Endodermal cell (in vitro differentiated cells): ENCODE measurements around the gene ANKRD12. TPM values are rescaled to one million over a fixed set of nuclear protein-coding genes. Genes with fewer than 3 reads are reported as not detected.

Source experiments
- DNase-seq: peaks from one replicate; pipeline ENCODE4 v3.0.0-alpha.2; 2017
- H3K27ac ChIP-seq: 2 replicates; pipeline ENCODE4 v1.5.1; 2013; ENCODE audit warnings: mild to moderate bottlenecking, low read depth, low read length, moderate library complexity
- H3K27me3 ChIP-seq: 2 replicates; pipeline ENCODE4 v1.6.1; 2013; ENCODE audit warnings: mild to moderate bottlenecking, low read length, moderate library complexity; ENCODE audit not compliant: insufficient read depth, control insufficient read depth, poor library complexity, severe bottlenecking
- H3K36me3 ChIP-seq: 2 replicates; pipeline ENCODE4 v1.7.0; 2013; ENCODE audit warnings: mild to moderate bottlenecking, low read length, moderate library complexity; ENCODE audit not compliant: control insufficient read depth, insufficient read depth
- H3K4me1 ChIP-seq: one replicate; pipeline ENCODE4 v1.7.0; 2013; ENCODE audit warnings: low read length; ENCODE audit not compliant: control insufficient read depth, insufficient read depth
- H3K4me3 ChIP-seq: 2 replicates; pipeline ENCODE4 v1.5.1; 2013; ENCODE audit warnings: mild to moderate bottlenecking, low read length, moderate library complexity
- H3K9ac ChIP-seq: 2 replicates; pipeline ENCODE4 v1.6.1; 2013; ENCODE audit warnings: mild to moderate bottlenecking, low read length, moderate library complexity; ENCODE audit not compliant: poor library complexity, severe bottlenecking; ENCODE audit errors: extremely low read depth
- H3K9me3 ChIP-seq: 2 replicates; pipeline ENCODE4 v1.6.1; 2013; ENCODE audit warnings: mild to moderate bottlenecking, low read length, moderate library complexity; ENCODE audit not compliant: control insufficient read depth
- H3K27ac Mint-ChIP-seq: 2 replicates; pipeline ENCODE4 v1.8.0; 2020; ENCODE audit warnings: mixed read lengths
- H3K27me3 Mint-ChIP-seq: 2 replicates; pipeline ENCODE4 v1.8.0; 2021; ENCODE audit warnings: mild to moderate bottlenecking, mixed read lengths; ENCODE audit not compliant: insufficient read depth
- H3K36me3 Mint-ChIP-seq: 2 replicates; pipeline ENCODE4 v1.8.0; 2020; ENCODE audit warnings: low read depth, mixed read lengths
- H3K4me1 Mint-ChIP-seq: 2 replicates; pipeline ENCODE4 v1.8.0; 2020; ENCODE audit warnings: mixed read lengths
- H3K4me3 Mint-ChIP-seq: 2 replicates; pipeline ENCODE4 v1.8.0; 2020; ENCODE audit warnings: mild to moderate bottlenecking, moderate library complexity, mixed read lengths
- H3K9me3 Mint-ChIP-seq: 2 replicates; pipeline ENCODE4 v1.8.0; 2020; ENCODE audit warnings: mild to moderate bottlenecking, mixed read lengths
- CTCF ChIP-seq: fragments of 200-600 bp; sonication (generic); conservative IDR thresholded peaks from 2 replicates; pipeline ENCODE4 v1.5.0; 2021; ENCODE audit warnings: antibody characterized with exemption, mild to moderate bottlenecking
- WGBS, 2 experiments: methylation state at CpG; one replicate each; pipeline versions ENCODE4 v1.1.5 to v1.1.7; 2013; ENCODE audit warnings: missing lambda C conversion rate in 2 of 2, mixed read lengths in 1 of 2; ENCODE audit not compliant: insufficient coverage in 1 of 2, insufficient read length in 1 of 2; 5-methylcytosine and 5-hydroxymethylcytosine counted together
- total RNA-seq, 2 donors: library from RNA; stranded (reverse); fragmentation: NEBNext Ultra II Directional in 1 of 2; extraction: Animal tissue kit (Norgen Biotek cat#: 25700) in 1 of 2; gene quantifications; 2 replicates in 1 of 2; 3 replicates in 1 of 2; pipeline ENCODE4 v1.2.1, GENCODE V29; 2021

The ANKRD12 gene
- total RNA-seq, 2 donors from 2014 or later = 36.0 to 41.6 TPM

DNA sequence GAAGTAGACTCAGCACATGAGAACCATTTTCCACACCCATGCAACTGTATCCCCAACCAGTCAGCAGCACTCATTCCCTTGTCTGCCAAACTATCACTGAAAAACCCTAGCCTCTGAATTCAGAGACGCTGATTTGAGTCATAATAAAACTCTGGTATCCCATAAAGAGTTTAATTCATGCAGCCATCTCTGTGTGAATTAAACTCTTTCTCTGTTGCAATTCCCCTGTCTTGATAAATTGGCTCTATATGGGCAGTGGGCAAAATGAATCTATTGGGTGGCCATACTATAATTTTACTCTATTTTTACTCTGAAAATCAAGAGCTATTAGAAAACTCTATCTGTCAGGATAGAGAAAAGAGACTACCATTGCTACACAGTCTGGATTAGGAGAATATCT lies 157.4 kb downstream of the ANKRD12 start:
- WGBS, 2 experiments = 83 to 100% methylated on average over 1 of the region's 1 CpG

GRCh38 chr18:9296233-9297006 lies 159.8 kb downstream of the ANKRD12 start:
- Histone ChIP-seq H3K9me3 (peaks cover 22% of the 10 kb centered on the region), H3K4me3 (no peak overlapping the region), H3K27me3 (no peaks in the 10 kb centered on the region), H3K9ac (no peak overlapping the region), H3K4me1 (no peaks in the 10 kb centered on the region), H3K27ac (no peak overlapping the region), H3K36me3 (no peaks in the 10 kb centered on the region)
- Mint-ChIP-seq H3K36me3 (peaks cover 4% of the 10 kb centered on the region), H3K4me1 (no peaks in the 10 kb centered on the region), H3K9me3 (peaks cover 51% of the 10 kb centered on the region), H3K27ac (no peak overlapping the region), H3K4me3 (no peak overlapping the region), H3K27me3 (no peaks in the 10 kb centered on the region)
- no peak for TF ChIP-seq CTCF
- 96 to 97% methylated on average over 3 to 15 of the region's 15 CpGs for WGBS, 2 experiments
- no peak for DNase-seq

More for the DNA sequence above, 157.4 kb downstream of the ANKRD12 start:
- Histone ChIP-seq H3K27ac (no peak overlapping the region), H3K27me3 (no peaks in the 10 kb centered on the region), H3K36me3 (no peaks in the 10 kb centered on the region), H3K9me3 (peaks cover 23% of the 10 kb centered on the region), H3K4me1 (no peaks in the 10 kb centered on the region), H3K9ac (no peak overlapping the region), H3K4me3 (no peak overlapping the region)
- Mint-ChIP-seq H3K27ac (no peak overlapping the region), H3K4me3 (no peak overlapping the region), H3K36me3 (peaks cover 4% of the 10 kb centered on the region), H3K9me3 (peaks cover 67% of the 10 kb centered on the region), H3K27me3 (no peaks in the 10 kb centered on the region), H3K4me1 (no peaks in the 10 kb centered on the region)
- TF ChIP-seq CTCF = no peak
- DNase-seq = no peak

DNA sequence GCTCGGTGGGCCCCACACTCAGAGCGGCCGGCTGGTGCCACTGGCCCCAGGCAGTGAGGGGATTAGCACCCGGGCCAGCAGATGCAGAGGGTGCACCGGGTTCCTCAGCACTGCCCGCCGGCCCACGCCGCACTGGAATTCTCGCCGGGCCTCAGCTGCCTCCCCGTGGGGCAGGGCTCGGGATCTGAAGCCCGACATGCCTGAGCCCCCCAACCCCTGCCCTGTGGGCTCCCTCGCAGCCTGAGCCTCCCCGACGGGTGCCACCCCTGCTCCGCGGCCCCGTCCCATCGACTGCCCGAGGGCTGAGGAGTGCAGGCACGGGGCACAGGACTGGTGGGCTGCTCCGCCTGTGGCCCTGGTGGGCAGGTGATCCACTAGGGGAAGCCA lies 160.4 kb downstream of the ANKRD12 start:
- H3K36me3 Mint-ChIP-seq = peaks cover 4% of the 10 kb centered on the region
- no peak overlapping the region for H3K4me3 Mint-ChIP-seq
- no peak for TF ChIP-seq CTCF
- Histone ChIP-seq H3K27ac (no peak overlapping the region), H3K9ac (no peak overlapping the region), H3K4me1 (no peaks in the 10 kb centered on the region), H3K27me3 (no peaks in the 10 kb centered on the region), H3K4me3 (no peak overlapping the region), H3K9me3 (peaks cover 22% of the 10 kb centered on the region), H3K36me3 (no peaks in the 10 kb centered on the region)
- H3K9me3 Mint-ChIP-seq = peaks cover 46% of the 10 kb centered on the region
- no peaks in the 10 kb centered on the region for H3K4me1 Mint-ChIP-seq
- H3K27ac Mint-ChIP-seq = no peak overlapping the region
- H3K27me3 Mint-ChIP-seq = no peaks in the 10 kb centered on the region
- DNase-seq = no peak
- 94 to 96% methylated on average over 12 to 24 of the region's 24 CpGs for WGBS, 2 experiments
